Neural progenitor cell (in vitro differentiated cells): ENCODE results near the gene CSRNP3.

Experiments
- CTCF ChIP-seq: fragments of 200-600 bp; sonication (generic); IDR thresholded peaks from 2 replicates; pipeline ENCODE4 v1.5.1; 2017; ENCODE audit warnings: antibody characterized with exemption, mild to moderate bottlenecking
- EZH2 ChIP-seq: fragments of 200-600 bp; sonication (generic); IDR thresholded peaks from 2 replicates; pipeline ENCODE4 v1.6.1; 2017; ENCODE audit warnings: antibody characterized with exemption, mild to moderate bottlenecking, moderate library complexity

- TF ChIP-seq CTCF (no peak), EZH2 (no peak)
Observed at GRCh38 chr2:165682546-165682945, 213.0 kb downstream of the CSRNP3 start.
